NCI-H748 (cell line): ENCODE measurements around the gene KCNQ5.

ENCODE experiments used
- DNase-seq: peaks from one replicate; lab custom pipeline; 2025; ENCODE audit not compliant: unreplicated experiment; lab: John Stamatoyannopoulos, UW

The KCNQ5 gene

GRCh38 chr6:72792692-72793091, 170.8 kb downstream of the KCNQ5 start:
- DNase-seq: no peak

- no peak for DNase-seq
These were observed 172.0 kb downstream of the KCNQ5 start for GRCh38 chr6:72793641-72794395.

GRCh38 chr6:72798196-72798595, 176.3 kb downstream of the KCNQ5 start:
- no peak for DNase-seq

GRCh38 chr6:72809746-72810379, 188.0 kb downstream of the KCNQ5 start:
- DNase-seq: no peak

GRCh38 chr6:72810571-72811280, 188.9 kb downstream of the KCNQ5 start:
- DNase-seq: no peak

- no peak for DNase-seq
These were observed 190.1 kb downstream of the KCNQ5 start for GRCh38 chr6:72811971-72812421.

GRCh38 chr6:72813807-72814596, 192.1 kb downstream of the KCNQ5 start:
- DNase-seq: no peak

- no peak for DNase-seq
These were observed 194.2 kb downstream of the KCNQ5 start for GRCh38 chr6:72816022-72816421.

- DNase-seq: no peak
These were observed 195.3 kb downstream of the KCNQ5 start for GRCh38 chr6:72817208-72817607.

GRCh38 chr6:72819609-72820008, 197.7 kb downstream of the KCNQ5 start:
- DNase-seq: no peak

GRCh38 chr6:72820153-72820552, 198.3 kb downstream of the KCNQ5 start:
- DNase-seq: no peak

GRCh38 chr6:72820906-72821305, 199.0 kb downstream of the KCNQ5 start:
- DNase-seq: no peak

- DNase-seq: no peak
These were observed 200.2 kb downstream of the KCNQ5 start for GRCh38 chr6:72822023-72822422.

- no peak for DNase-seq
These were observed 200.8 kb downstream of the KCNQ5 start for GRCh38 chr6:72822691-72823090.

- no peak for DNase-seq
These were observed 203.0 kb downstream of the KCNQ5 start for GRCh38 chr6:72824833-72825232.

- no peak for DNase-seq
These were observed 203.5 kb downstream of the KCNQ5 start for GRCh38 chr6:72825315-72825911.

- DNase-seq: no peak
These were observed 204.2 kb downstream of the KCNQ5 start for GRCh38 chr6:72826037-72826436.

GRCh38 chr6:72826744-72827438, 205.0 kb downstream of the KCNQ5 start:
- no peak for DNase-seq

GRCh38 chr6:72828904-72829303, 207.0 kb downstream of the KCNQ5 start:
- no peak for DNase-seq

GRCh38 chr6:72832271-72832670, 210.4 kb downstream of the KCNQ5 start:
- DNase-seq: no peak
